Vagina (tissue), 2 donors: ENCODE measurements around the gene HLA-DMA. TPM values are rescaled to one million over a fixed set of nuclear protein-coding genes. Genes with fewer than 3 reads are reported as not detected.

ENCODE experiments used
- DNase-seq, 2 donors: peaks; one replicate each; pipeline ENCODE4 v3.0.0-alpha.2; 2017; ENCODE audit errors: extremely low spot score in 2 of 2
- H3K27ac ChIP-seq: fragments of 200-600 bp; sonication (generic); one replicate; pipeline ENCODE4 v1.5.1; 2019
- H3K27me3 ChIP-seq: fragments of 200-600 bp; sonication (generic); one replicate; pipeline ENCODE4 v1.5.1; 2019
- H3K36me3 ChIP-seq, 2 donors: fragments of 200-600 bp; sonication (generic); one replicate each; pipeline ENCODE4 v1.5.1; 2017 to 2019
- H3K4me1 ChIP-seq: fragments of 200-600 bp; sonication (generic); one replicate; pipeline ENCODE4 v1.5.1; 2019
- H3K4me3 ChIP-seq, 2 donors: fragments of 200-600 bp; sonication (generic); 1 replicate in 1 of 2; 2 replicates in 1 of 2; pipeline ENCODE4 v1.5.1; 2016 to 2019
- H3K9me3 ChIP-seq: fragments of 200-600 bp; sonication (generic); one replicate; pipeline ENCODE4 v1.5.1; 2019
- POLR2A ChIP-seq, 2 donors: fragments of 450-650 bp; IDR thresholded peaks; one replicate each; pipeline ENCODE4 v1.6.1; 2017; ENCODE audit warnings: antibody characterized with exemption in 2 of 2, mild to moderate bottlenecking in 2 of 2, moderate library complexity in 2 of 2
- POLR2AphosphoS5 ChIP-seq, 2 donors: sonication (generic); formaldehyde crosslinking; IDR thresholded peaks; one replicate each; pipeline ENCODE4 v1.9.0; 2017; ENCODE audit warnings: antibody characterized with exemption in 2 of 2, mild to moderate bottlenecking in 2 of 2, low read depth in 1 of 2; ENCODE audit not compliant: insufficient read depth in 1 of 2
- intact Hi-C: fragments of 100-400 bp; cut with DNase I; formaldehyde crosslinking; loops from one replicate; pipeline ENCODE4 v1.15.1; 2023
- total RNA-seq: library from RNA; depleted of rRNA; stranded (reverse); fragments of >200 nt; gene quantifications from one replicate; pipeline ENCODE4 v1.2.3, GENCODE V29; 2016
- TF ChIP-seq, protein P1 (sequence below), 3 experiments: fragments of 450-650 bp in 2 of 3; fragments of 200-600 bp in 1 of 3; sonication (generic) in 1 of 3; IDR thresholded peaks; one replicate each; pipeline ENCODE4 v1.5.1; 2017 to 2019; ENCODE audit warnings: antibody characterized with exemption in 3 of 3, mild to moderate bottlenecking in 2 of 3, moderate library complexity in 2 of 3

The HLA-DMA gene
- total RNA-seq, 1 donor from 2014 or later, result 27.7 TPM

DNA sequence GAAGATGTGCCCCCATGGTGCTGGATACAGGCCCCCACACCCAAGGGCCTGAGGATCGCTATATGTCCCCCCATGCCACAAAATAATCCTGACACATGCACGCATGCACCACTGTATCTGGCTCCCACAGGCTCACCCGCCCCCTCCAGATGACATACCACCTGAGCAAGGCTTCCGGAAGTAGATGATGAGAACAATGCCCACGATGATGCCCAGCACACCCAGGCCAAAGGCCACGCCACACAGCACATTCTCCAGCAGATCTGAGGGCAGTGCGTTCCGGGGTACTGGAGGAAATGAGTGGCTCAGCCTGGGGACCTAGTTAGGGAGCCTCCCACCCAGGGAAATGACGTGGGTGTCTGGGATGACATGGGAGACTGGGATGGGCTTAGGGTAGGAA, 3.8 kb downstream of the HLA-DMA start:
- H3K9me3 ChIP-seq, result no peaks in the 10 kb centered on the region
- TF ChIP-seq POLR2A (IDR thresholded peaks at IDR 0.05) (no peak), POLR2AphosphoS5 (IDR thresholded peaks at IDR 0.05; ENCODE audit: insufficient read depth in 1 of 2, low read depth in 1 of 2) (no peak)
- TF ChIP-seq, protein P1, sequence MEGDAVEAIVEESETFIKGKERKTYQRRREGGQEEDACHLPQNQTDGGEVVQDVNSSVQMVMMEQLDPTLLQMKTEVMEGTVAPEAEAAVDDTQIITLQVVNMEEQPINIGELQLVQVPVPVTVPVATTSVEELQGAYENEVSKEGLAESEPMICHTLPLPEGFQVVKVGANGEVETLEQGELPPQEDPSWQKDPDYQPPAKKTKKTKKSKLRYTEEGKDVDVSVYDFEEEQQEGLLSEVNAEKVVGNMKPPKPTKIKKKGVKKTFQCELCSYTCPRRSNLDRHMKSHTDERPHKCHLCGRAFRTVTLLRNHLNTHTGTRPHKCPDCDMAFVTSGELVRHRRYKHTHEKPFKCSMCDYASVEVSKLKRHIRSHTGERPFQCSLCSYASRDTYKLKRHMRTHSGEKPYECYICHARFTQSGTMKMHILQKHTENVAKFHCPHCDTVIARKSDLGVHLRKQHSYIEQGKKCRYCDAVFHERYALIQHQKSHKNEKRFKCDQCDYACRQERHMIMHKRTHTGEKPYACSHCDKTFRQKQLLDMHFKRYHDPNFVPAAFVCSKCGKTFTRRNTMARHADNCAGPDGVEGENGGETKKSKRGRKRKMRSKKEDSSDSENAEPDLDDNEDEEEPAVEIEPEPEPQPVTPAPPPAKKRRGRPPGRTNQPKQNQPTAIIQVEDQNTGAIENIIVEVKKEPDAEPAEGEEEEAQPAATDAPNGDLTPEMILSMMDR (IDR thresholded peaks at IDR 0.05), result no peak
- intact Hi-C loops, result no loop called here
- H3K4me3 ChIP-seq, result no peak overlapping the region
- no peak for DNase-seq
- H3K27ac ChIP-seq, result no peak overlapping the region
- no peaks in the 10 kb centered on the region for H3K4me1 ChIP-seq
- H3K27me3 ChIP-seq, result no peaks in the 10 kb centered on the region
- H3K36me3 ChIP-seq, result no peaks in the 10 kb centered on the region

DNA sequence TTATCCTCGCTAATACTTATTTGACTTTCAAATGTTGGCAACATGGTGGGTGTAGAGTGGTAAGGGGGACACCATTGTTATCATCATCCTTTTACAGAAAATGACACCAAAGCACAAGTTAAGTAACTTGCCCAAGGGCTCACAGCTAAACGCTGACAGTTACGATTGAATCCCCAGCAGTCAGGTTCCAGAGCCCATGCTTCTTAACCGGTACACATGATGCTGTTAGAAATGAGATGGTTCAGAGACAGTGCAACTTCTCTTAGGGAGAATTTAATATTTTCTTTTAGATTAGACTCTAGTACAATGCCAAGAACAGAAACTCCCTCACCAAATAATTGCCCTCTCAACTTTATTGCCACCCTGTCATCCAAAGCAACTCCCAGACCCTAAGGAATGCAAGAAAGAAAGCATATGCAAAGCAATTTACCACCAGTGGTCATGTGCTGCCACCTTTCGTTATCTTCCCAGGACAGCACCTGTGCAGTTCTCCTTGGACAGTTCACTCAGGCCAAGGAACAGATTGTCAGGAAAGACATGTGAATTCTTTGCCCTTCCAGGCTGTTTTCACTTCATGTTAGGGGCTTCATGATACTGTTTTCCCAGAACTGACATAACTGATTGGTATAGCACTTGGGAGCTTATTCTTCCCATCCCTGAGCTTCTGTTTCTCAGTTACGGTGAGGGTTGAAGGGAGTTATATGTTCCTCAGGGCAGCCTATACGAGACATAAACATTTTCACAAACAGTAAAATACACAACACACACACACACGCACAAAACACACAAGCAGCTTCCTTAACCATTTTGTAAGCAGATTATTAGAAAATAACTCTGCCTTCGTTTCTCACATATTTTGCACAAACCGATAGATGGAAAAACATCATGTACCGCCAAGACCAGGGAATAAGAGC, 5.1 kb downstream of the HLA-DMA start:
- no peaks in the 10 kb centered on the region for H3K27me3 ChIP-seq
- no peak for DNase-seq
- intact Hi-C loops, result no loop called here
- no peaks in the 10 kb centered on the region for H3K4me1 ChIP-seq
- TF ChIP-seq, protein P1 (IDR thresholded peaks at IDR 0.05), result no peak
- TF ChIP-seq POLR2A (IDR thresholded peaks at IDR 0.05) (no peak), POLR2AphosphoS5 (IDR thresholded peaks at IDR 0.05; ENCODE audit: insufficient read depth in 1 of 2, low read depth in 1 of 2) (no peak)
- H3K9me3 ChIP-seq, result no peaks in the 10 kb centered on the region
- H3K4me3 ChIP-seq, result no peak overlapping the region
- H3K27ac ChIP-seq, result no peak overlapping the region
- H3K36me3 ChIP-seq, result no peaks in the 10 kb centered on the region

DNA sequence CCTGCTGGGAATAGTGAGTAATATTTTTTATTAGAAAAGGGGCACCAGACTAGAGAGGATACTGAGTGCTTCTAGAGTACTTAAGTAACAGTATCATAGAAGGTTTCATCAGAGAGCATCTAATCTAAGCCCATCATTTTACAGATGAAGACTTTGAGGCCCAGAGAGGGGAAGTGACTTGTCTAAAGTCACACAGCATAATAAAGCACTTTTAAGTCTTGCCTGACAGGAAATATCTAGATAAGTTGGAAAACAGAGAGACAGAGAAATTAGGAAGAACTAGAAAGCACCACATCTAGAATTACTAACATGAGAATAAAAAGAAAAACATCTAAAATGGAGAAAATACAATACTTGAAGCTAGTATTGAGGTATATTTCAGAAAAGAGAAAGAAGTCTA, 6.0 kb downstream of the HLA-DMA start:
- Histone ChIP-seq H3K27ac (no peak overlapping the region), H3K4me1 (no peaks in the 10 kb centered on the region), H3K9me3 (no peaks in the 10 kb centered on the region), H3K27me3 (no peaks in the 10 kb centered on the region), H3K36me3 (no peaks in the 10 kb centered on the region), H3K4me3 (no peak overlapping the region)
- no peak for DNase-seq
- intact Hi-C loops, result no loop called here
- no peak for TF ChIP-seq POLR2A (IDR thresholded peaks at IDR 0.05)

DNA sequence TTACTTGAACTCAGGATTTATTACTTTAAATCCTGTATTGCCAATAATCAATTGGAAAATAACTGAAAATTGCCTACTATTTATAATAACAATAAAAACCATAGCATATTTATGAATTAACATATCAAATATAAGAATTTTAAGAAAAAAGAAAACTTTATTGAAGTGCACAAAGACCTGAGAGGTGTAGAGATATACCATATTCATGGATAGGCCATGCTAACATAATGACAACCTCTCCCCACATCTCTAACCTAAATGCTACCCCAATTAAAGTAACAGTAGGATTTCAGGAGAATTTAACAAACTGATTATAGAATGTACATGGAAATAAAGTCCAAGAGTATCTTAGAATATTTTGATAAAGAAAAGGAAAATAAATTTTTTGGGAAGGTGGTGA, 6.9 kb downstream of the HLA-DMA start:
- no peak overlapping the region for H3K27ac ChIP-seq
- no peaks in the 10 kb centered on the region for H3K27me3 ChIP-seq
- intact Hi-C loops, result no loop called here
- no peak overlapping the region for H3K4me3 ChIP-seq
- H3K36me3 ChIP-seq, result no peaks in the 10 kb centered on the region
- H3K4me1 ChIP-seq, result no peaks in the 10 kb centered on the region
- TF ChIP-seq, protein P1 (IDR thresholded peaks at IDR 0.05), result no peak
- TF ChIP-seq POLR2A (IDR thresholded peaks at IDR 0.05), result no peak
- TF ChIP-seq POLR2AphosphoS5 (IDR thresholded peaks at IDR 0.05; ENCODE audit: insufficient read depth in 1 of 2, low read depth in 1 of 2), result no peak
- H3K9me3 ChIP-seq, result no peaks in the 10 kb centered on the region
- no peak for DNase-seq

DNA sequence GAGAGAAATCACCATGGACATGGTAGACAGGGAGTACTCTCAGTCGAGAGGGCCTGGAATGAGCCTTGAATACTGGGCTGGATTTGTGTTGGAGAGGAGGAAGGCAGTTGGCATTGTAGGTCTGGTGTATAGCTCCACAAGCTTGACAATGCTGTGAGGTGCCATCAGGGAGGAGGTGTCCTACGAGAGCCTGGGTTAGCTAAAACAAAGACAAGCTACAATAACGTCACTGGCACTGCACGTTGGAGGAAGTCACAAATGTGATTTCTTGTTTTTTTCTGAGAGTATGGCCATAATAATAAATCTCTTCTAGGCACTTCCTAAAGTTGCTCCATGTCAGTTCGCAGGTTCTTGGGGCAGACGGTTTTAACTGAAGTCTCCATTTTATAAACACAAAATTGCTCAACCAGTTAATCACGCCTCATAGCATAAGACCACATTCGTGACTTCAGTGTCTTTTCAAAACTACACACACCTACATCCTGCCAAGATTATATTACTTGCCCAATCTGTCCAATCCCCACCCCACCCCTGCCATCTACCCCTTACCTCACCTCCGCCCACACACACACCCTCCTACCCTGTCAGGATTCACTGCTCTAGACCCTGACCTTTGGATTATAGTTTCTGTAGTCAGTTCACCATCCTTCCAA, 7.7 kb downstream of the HLA-DMA start:
- H3K4me3 ChIP-seq, result no peak overlapping the region
- no peaks in the 10 kb centered on the region for H3K9me3 ChIP-seq
- H3K36me3 ChIP-seq, result no peaks in the 10 kb centered on the region
- H3K27ac ChIP-seq, result no peak overlapping the region
- TF ChIP-seq POLR2AphosphoS5 (IDR thresholded peaks at IDR 0.05; ENCODE audit: insufficient read depth in 1 of 2, low read depth in 1 of 2) (no peak), POLR2A (IDR thresholded peaks at IDR 0.05) (no peak)
- TF ChIP-seq, protein P1 (IDR thresholded peaks at IDR 0.05), result no peak
- DNase-seq, result no peak
- no peaks in the 10 kb centered on the region for H3K27me3 ChIP-seq
- H3K4me1 ChIP-seq, result no peaks in the 10 kb centered on the region
- intact Hi-C loops, result no loop called here
